Stimulated activated CD8-positive, alpha-beta memory T cell treated with anti-CD3 and anti-CD28 coated beads, Interleukin-2, amount 100 ng/mL, for 1 hour (primary cell): ENCODE measurements around the gene CTR9.
"Not testable (repeated sequence)": the region's sequence is repeated elsewhere in the genome, so short reads cannot be mapped to it uniquely, and the experiment has no call there.

ENCODE experiments used
- DNase-seq, 2 donors: peaks; one replicate each; pipeline ENCODE4 v3.0.0-alpha.2; 2020; ENCODE audit warnings: low read depth in 2 of 2

Gene CTR9

GRCh38 chr11:10822491-10822890 lies 71.4 kb downstream of the CTR9 start:
- not testable (repeated sequence) for DNase-seq

GRCh38 chr11:10823152-10823579 lies 72.1 kb downstream of the CTR9 start:
- no peak for DNase-seq

- no peak for DNase-seq
These were observed 73.8 kb downstream of the CTR9 start for GRCh38 chr11:10824888-10825287.

- DNase-seq = no peak
These were observed 77.4 kb downstream of the CTR9 start for GRCh38 chr11:10828402-10828801.

- DNase-seq = no peak
These were observed 78.1 kb downstream of the CTR9 start for GRCh38 chr11:10829139-10829538.
